Stimulated activated CD8-positive, alpha-beta memory T cell treated with anti-CD3 and anti-CD28 coated beads, Interleukin-15, amount 100 ng/mL, for 1 hour (primary cell): ENCODE data around the gene NFIA.

Experiments used
- DNase-seq: peaks from one replicate; pipeline ENCODE4 v3.0.0-alpha.2; 2020; ENCODE audit warnings: low read depth

The NFIA gene

GRCh38 chr1:61247051-61247825 lies 164.9 kb downstream of the NFIA start:
- DNase-seq: no peak

DNA sequence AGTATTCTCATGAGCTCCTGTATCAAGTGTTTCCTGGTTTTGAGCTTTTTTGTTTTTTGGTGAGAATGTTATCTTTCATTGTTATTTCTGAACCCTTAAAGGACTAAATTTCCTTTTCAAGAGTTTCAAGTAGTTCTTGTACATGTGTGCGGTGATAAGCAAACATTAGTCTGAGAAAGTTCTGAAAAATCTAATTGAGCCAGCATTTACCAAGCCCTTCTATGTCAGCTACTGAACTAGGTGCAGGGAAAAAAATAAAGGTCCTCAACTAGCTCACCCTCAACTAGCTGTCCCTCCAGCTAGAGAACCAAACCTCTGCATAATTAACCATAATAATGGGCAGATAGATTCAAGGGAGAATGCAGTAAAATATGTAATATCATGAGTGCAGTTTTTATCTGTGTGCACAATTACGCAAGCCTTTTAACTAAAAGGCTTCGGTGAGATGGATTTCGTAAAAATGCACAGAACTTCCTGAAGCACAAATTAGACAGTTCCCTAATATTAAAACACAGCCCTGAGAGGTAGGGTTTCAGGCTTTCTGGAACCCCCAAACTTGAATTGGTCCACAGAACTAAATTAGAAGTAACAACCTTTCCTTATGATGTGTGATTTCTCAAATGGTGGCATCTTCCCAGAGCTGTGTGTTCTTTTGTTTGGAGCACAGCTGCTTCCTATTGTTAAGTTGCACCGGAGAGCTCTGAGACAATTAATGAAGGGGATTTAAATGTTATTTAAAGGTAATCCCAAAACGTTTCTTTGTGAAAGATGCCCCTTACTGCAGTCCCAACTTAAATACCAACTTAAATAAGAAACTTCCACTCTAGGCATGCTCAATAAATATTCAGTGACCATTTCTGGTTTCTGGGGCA lies 165.8 kb downstream of the NFIA start:
- no peak for DNase-seq

DNA sequence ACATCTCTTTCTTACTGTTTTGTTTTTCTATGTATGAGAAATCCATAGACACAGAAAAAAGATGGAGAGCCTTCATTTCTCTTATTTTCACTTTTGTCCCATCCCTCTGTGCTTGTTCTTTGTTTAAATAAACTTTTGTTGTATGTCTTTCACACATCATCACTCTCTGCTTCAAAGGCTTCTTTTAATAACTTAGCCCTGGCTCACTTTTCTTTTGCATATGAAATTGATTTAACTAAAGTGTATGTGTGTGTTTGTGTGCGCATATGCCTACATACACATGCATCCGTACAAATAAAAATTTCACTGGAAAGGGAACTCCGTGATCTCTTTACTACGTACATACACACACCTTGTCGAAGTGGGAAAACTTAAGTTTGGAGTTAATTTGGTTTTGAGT lies 168.6 kb downstream of the NFIA start:
- DNase-seq: no peak

GRCh38 chr1:61253059-61253735 lies 170.8 kb downstream of the NFIA start:
- no peak for DNase-seq

DNA sequence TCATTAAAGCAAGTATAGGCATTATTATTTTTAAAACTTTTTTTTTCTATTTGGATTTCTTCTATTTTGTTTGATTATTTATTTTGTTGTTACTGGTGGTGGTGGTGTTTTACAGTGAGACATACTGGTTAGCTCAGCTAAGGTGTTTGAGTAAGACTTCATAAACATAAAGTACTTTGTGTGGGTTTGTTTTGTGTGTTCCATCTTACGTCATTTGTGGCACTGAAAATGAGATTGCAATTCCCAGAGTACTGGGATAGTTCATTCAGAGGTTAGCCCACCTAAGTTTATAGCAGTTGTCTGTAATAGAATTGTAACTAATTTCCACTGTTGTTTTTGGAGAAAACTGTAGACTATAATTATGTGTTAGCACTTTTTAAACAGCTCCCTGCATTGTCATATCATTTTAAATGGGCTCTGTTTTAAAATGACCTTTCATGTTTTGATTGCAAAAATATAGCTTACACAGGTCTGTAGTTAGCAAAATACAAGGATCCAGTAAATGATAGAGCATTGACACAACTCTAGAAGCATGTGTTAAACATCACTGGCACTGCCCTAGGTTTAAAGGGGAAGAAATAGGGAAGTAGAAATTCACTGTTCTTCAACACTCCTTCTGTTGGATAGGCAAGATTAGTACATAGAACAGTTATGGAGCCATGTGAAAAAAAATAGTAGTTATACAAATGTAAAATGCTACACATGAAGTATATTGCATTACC lies 171.7 kb downstream of the NFIA start:
- DNase-seq: no peak

DNA sequence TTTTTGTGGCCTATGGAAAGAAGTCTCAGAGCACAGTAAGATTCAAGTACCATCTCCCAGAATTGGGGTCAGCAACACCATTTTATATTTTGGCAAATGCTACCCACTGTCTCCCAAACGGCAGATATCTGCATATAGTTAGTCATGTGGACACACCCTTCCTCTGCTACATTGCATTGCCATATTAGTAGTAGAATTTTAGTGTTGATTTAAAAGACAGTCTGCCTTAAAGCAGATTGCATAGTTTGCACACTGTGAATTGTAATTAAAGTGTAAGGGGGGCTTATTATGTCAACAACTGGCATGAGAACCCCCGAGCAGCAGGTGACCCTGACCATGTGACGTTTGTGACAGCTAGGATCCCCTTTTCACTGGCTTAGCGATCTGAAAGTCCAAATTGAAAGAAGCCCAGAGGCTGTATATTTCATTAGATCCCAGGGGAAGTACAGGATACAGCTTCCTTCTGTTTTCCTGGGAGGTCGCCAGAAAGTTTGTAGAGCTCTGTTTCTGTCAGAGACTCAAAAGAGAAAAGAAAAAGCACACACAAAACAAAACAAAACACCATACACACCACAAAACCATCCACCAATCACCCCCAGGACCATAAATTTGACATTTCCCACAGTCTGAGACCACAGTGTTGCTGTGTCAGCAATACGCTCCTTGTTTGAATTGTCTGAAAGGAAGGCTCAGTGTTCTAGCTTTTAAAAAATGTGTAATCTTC lies 172.4 kb downstream of the NFIA start:
- DNase-seq: no peak

DNA sequence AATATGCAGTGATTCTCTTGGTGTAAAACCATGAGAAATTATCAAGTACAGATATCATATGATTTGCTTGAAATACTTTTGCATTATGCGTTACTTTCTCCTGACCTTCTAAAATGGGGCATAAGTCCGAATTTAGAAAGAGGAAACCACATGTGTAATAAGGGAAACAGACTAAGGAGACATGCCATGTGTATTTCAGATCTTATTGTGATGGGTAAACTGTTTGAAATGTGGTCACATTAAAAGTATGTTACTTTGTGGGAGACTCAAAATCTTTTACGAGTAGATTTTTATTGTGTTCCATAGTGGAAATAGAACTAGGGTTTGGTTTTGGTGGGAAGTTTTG lies 173.0 kb downstream of the NFIA start:
- DNase-seq: no peak

GRCh38 chr1:61259379-61260148 lies 177.2 kb downstream of the NFIA start:
- no peak for DNase-seq

DNA sequence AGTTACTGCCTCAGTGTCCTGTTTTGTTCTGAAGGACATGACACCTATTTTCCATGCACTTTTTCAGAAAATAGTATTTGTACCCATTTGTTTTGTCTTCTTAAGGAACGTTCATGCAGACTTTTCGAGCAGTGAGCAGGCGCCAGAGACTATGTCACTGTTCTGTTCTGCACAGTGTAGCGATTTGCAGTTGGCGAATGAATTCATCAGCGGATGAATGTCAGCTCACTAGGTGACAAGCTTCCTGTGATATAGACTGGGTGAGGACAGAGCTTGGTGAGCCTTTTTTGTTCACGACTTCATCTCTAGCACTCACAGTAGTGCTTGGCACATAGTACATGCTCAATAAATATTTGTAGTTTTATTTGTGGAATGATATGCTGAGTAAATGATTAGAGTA lies 177.8 kb downstream of the NFIA start:
- DNase-seq: no peak

GRCh38 chr1:61261595-61261994 lies 179.2 kb downstream of the NFIA start:
- DNase-seq: no peak

DNA sequence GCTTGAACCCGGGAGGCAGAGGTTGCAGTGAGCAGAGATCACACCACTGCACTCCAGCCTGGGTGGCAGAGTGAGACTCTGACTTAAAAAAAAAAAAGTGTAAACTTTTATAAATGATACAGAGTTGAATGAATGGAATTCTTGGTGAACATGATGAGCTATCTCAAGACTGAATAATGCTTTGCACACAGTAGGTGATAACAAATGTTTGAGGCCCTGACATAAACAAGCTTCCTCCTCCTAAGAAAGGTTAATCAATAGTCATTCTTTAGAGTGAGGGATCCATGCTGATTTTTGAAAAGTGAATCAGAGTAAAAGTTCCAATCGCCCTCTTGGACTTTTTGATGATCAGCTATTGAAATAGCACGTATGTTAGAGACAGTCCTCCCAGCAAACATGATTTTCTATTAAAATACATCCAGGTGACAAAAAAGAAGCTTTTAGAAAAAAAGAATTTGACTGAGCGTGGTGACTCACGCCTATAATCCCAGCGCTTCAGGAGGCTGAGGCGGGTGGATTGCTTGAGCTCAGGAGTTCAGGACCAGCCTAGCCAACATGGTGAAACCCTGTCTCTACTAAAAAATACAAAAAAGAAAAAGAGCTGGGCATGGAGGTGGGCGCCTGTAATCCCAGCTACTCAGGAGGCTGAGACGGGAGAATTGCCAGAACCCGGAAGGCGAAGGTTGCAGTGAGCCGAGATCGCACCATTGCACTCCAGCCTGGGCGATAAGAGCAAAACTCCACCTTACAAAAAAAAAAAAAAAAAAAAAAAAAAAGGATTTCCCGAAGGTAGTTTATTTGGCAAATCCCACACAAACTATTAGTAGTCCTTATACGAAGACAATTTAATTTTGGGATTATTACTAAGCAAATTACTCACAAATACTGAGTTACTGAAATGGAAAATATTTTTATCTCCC lies 181.8 kb downstream of the NFIA start:
- DNase-seq: no peak

GRCh38 chr1:61264825-61265242 lies 182.5 kb downstream of the NFIA start:
- DNase-seq: no peak

DNA sequence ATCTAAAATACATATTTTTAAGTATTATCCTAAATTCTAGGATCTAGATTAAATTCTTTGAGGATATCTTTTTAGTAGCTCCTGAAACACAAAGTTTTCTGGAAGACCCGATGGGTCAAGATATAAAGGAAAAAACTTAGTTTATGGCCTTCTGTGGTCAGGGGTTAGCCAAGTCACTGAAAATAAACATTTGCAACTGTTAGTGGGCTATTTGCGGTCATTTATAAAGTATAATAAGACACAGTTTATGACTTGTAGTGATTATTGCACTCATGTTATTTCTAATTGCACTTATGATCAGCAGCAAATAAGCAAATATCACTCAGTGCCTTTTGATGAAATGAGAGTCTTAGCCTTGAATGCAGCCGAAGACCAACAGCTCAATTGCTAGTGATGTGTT lies 183.3 kb downstream of the NFIA start:
- no peak for DNase-seq

- DNase-seq: no peak
Observed at GRCh38 chr1:61266738-61267137, 184.4 kb downstream of the NFIA start.

DNA sequence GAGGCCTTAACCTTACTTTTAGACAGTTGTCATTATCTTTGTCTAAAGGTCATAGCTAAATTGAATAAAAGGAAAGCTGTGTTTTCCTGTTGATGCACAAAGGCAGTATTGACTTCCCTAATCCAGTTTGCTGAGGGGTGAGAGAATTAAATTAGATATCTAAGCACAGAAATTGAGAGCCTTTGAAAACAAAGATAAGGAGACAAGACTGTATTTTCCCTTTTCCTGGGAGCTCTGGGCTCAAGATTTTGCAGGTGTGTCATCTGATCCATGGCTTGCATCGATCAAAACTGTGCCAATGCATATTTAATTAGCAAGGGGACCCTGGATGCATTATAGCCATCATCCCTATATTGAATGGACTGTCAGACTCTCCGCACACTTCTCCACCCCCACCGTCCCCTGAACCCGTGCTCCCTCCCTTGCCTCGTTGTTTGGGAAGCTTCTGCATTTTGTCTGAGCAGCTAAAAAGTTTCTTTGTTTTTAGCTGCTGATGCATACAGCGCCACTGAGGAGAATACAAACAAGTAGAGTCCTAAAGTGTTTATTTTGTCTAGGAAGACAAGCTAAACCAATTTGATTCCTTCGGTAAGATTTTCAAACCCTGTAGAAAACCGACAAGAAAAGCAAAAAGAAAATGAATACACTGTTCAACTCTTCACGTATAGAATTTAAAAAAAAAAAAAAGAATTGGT lies 186.3 kb downstream of the NFIA start:
- DNase-seq: no peak

- no peak for DNase-seq
Observed at GRCh38 chr1:61269602-61270001, 187.2 kb downstream of the NFIA start.

DNA sequence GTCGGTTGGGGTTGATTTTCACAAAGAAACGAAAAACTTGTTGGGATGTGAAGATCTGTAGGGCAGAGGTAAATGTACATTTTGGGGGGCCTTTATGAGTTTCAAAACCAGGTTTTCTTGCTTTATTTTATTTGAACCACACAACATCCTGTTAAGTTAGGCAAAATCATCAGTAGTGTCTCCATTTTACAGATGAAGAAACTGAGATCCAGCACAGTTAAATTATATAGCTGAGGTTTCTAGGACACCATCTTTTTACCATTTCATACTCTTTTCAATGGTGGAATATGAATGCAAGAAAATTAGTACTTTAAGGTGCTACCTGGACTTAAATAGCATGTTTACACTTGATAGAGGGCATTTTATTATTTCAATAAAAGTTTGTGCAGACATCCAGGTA lies 187.7 kb downstream of the NFIA start:
- DNase-seq: no peak

DNA sequence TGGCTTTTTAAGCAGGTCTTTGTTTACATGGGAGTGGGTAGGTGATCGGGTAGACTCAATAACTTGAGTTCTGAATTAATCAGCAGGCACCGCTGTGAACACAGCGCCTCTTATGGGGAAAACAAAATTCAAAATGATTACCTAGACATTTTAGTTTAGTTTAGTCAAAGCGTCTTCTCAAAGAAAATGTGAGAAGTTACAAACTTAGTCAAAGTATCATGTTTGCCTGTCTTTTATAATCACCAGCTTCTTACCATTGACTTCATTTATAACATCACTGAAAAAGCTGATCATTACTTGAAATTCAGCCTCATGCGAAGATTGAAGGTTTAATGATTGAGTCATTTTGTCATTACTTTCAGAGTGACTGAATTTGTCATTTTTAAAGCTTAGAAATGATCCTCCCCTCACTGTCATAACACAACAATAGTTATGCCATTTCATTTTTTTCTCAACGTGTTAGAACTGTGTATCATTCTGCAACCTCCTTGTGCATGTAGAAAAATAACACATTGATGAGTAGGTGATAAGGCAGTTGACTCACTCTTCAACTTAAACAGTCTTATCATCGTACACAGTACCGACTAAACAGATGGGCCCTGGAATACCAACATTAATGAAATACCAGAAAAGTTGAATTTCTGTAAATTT lies 188.5 kb downstream of the NFIA start:
- no peak for DNase-seq

- DNase-seq: no peak
Observed at GRCh38 chr1:61271412-61271789, 189.0 kb downstream of the NFIA start.
